ENCODE data around the gene DNAJA3.

Gene DNAJA3

DNA sequence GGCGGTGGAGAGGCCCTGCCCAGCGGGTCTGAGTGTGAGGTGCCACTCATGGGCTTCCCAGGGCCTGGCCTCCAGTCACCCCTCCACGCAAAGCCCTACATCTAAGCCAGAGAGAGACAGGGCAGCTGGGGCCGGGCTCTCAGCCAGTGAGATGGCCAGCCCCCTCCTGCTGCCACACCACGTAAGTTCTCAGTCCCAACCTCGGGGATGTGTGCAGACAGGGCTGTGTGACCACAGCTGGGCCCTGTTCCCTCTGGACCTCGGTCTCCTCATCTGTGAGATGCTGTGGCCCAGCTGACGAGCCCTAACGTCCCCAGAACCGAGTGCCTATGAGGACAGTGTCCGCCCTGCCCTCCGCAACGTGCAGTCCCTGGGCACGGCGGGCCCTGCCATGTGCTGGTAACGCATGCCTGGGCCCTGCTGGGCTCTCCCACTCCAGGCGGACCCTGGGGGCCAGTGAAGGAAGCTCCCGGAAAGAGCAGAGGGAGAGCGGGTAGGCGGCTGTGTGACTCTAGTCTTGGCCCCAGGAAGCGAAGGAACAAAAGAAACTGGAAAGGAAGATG, 42.8 kb upstream of the DNAJA3 start:
- Histone ChIP-seq H3K9ac (ENCODE audit: low read depth, low read length) (no peak overlapping the region), H3K36me3 (ENCODE audit: insufficient read depth, low read depth, low read length) (peaks cover 5% of the 10 kb centered on the region; the same call in 1 of the 2 replicates), H3K4me3 (ENCODE audit: low read length) (no peak overlapping the region), H3K27ac (ENCODE audit: low read length) (no peak overlapping the region), H3K4me1 (ENCODE audit: insufficient read depth, low read length) (no peaks in the 10 kb centered on the region; the same call in 1 of the 2 replicates), H3K9me3 (ENCODE audit: insufficient read depth, low read depth, low read length) (no peaks in the 10 kb centered on the region), H3K27me3 (ENCODE audit: insufficient read depth, low read length) (no peaks in the 10 kb centered on the region)

DNA sequence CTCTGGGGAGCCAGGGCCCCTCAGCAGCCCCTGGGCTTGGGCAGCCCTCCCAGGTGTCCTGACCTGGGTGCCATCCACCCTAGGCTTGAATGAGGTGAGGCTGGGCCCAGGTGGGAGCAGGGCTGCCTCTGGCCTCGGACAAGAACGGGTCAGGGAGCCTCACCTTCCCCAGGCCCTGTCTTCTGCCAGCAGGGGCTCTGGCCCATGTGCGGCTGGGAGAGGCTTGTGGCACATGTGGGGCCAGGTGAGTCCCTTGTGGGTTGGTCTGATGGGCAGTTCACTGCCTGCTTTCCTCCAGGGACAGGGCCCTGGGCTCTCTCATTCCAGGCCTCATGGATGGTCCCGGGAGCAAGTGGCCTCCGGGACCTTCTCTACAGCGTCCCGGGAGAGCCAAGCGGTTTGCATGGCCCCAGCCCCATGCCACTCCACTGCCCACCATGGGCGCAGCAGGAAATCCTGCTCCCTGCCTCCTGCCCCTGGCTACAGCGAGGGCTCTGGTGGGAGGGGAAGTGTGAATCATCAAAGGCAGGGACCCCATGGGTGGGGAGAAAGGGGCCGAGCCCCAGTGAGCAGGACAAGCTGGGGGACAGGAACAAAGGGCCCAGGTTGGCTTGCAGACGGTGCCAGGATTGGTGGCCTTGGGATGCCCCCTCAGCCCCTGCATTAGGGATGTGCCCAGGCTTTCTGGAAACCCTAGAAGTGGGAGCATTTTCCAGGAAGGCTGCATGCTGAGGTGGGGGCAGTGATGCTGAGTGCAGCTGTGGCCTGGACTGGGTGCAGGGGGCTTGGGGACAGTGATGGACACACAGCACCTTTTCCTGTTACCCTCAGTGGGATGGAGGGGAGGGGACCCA, 41.9 kb upstream of the DNAJA3 start:
- Histone ChIP-seq H3K4me1 (ENCODE audit: insufficient read depth, low read length) (peaks cover 3% of the 10 kb centered on the region; the same call in 1 of the 2 replicates), H3K4me3 (ENCODE audit: low read length) (no peak overlapping the region), H3K27me3 (ENCODE audit: insufficient read depth, low read length) (no peaks in the 10 kb centered on the region), H3K9me3 (ENCODE audit: insufficient read depth, low read depth, low read length) (no peaks in the 10 kb centered on the region), H3K36me3 (ENCODE audit: insufficient read depth, low read depth, low read length) (peaks cover 5% of the 10 kb centered on the region; the same call in 1 of the 2 replicates), H3K9ac (ENCODE audit: low read depth, low read length) (no peak overlapping the region), H3K27ac (ENCODE audit: low read length) (no peak overlapping the region)

DNA sequence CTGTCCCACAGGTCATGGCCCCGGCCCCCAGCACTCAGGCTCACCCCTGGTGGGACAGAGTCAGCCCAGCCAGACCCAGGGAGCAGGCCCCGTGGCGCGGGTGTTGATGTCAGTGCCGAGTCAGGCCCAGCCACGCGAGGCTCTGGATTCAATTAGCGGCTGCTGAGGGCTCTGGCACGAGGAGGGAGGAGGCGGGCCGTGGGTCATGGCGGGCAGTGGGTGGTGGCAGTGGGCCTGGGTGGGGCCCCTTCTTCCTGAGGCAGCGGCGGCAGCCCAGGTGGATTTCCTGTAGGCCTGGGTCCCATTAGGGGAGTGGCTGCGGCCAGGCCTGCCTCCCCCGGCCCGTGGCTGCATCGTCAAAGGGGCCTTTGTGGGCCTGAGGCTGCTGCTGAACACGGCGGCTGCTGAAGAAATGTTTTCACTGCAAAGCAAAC, 41.1 kb upstream of the DNAJA3 start:
- Histone ChIP-seq H3K9me3 (ENCODE audit: insufficient read depth, low read depth, low read length) (no peaks in the 10 kb centered on the region), H3K4me1 (ENCODE audit: insufficient read depth, low read length) (peaks cover 8% of the 10 kb centered on the region), H3K4me3 (ENCODE audit: low read length) (no peak overlapping the region), H3K36me3 (ENCODE audit: insufficient read depth, low read depth, low read length) (peaks cover 5% of the 10 kb centered on the region; the same call in 1 of the 2 replicates), H3K9ac (ENCODE audit: low read depth, low read length) (no peak overlapping the region), H3K27me3 (ENCODE audit: insufficient read depth, low read length) (no peaks in the 10 kb centered on the region), H3K27ac (ENCODE audit: low read length) (no peak overlapping the region)

DNA sequence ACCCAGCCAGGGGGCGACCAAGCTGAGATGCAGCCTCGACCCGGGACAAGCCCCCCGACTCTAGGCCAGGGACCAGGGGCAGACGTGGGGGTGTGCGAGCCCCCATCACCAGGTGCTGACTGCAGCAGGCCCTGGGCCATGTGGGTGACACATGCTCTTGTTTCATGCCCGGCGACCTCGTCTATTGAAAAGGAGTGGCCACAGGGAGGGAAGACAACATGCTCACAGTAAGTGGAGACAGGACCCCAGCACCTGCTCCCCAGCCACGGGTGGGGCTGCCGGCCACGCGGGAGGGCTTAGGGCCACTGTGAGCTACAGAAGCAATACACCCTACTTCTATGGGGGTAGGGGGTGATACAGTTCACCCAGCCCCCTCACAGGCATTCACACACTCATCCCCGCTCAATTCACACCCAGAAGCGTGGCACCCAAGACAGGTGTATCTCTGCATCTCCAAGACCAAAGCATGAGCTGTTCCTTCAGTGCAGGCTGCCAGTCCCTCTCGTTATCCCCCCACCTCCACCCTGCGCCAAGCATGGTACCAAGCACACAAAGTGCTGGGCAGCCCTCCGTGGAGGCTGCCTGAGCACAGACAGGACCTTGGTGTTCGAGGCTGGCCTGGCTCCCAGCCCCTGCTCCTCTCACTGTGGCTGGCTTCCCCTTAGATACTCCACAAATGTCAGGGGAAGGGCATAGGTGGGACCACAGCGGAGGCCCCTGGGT, 40.4 kb upstream of the DNAJA3 start:
- no peaks in the 10 kb centered on the region for H3K27me3 ChIP-seq (ENCODE audit: insufficient read depth, low read length)
- no peak overlapping the region for H3K9ac ChIP-seq (ENCODE audit: low read depth, low read length)
- H3K27ac ChIP-seq (ENCODE audit: low read length): no peak overlapping the region
- peaks cover 5% of the 10 kb centered on the region; the same call in 1 of the 2 replicates for H3K36me3 ChIP-seq (ENCODE audit: insufficient read depth, low read depth, low read length)
- H3K4me1 ChIP-seq (ENCODE audit: insufficient read depth, low read length): peaks cover 15% of the 10 kb centered on the region
- H3K9me3 ChIP-seq (ENCODE audit: insufficient read depth, low read depth, low read length): no peaks in the 10 kb centered on the region
- no peak overlapping the region for H3K4me3 ChIP-seq (ENCODE audit: low read length)

DNA sequence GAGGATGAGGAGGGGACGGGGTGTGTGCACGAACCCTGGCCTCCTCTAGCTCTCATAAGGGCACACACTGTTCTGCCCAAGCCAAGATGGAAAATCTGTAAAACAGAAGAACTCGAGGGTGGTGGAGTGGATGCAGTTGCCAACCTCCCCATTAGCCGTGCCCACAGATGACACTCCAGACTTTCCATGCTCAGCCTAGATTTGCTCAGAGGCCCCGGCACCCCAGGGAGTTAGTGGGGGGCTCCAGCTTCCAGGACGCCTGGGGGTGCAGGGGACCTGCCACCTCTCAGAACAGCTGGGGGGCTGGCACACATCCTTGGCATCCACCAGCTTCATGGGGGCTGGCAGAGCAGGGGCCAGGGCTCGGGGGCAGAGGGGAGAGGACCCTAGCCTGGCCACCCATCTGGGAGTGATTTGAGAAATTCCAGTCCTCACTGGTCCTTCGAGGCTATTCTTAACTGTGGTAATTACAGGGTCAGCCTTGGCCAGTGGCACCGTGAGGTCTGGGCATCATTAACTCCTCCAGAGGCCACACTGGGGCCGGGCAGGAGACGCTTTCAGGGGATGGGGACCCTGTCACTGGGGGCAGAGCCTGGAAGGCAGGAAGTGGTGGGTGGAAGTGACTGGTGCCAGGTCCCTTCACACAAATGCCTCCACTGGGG, 39.7 kb upstream of the DNAJA3 start:
- Histone ChIP-seq H3K27me3 (ENCODE audit: insufficient read depth, low read length) (no peaks in the 10 kb centered on the region), H3K4me1 (ENCODE audit: insufficient read depth, low read length) (peaks cover 19% of the 10 kb centered on the region), H3K4me3 (ENCODE audit: low read length) (no peak overlapping the region), H3K9ac (ENCODE audit: low read depth, low read length) (no peak overlapping the region), H3K36me3 (ENCODE audit: insufficient read depth, low read depth, low read length) (peaks cover 5% of the 10 kb centered on the region; the same call in 1 of the 2 replicates), H3K9me3 (ENCODE audit: insufficient read depth, low read depth, low read length) (no peaks in the 10 kb centered on the region), H3K27ac (ENCODE audit: low read length) (no peak overlapping the region)

DNA sequence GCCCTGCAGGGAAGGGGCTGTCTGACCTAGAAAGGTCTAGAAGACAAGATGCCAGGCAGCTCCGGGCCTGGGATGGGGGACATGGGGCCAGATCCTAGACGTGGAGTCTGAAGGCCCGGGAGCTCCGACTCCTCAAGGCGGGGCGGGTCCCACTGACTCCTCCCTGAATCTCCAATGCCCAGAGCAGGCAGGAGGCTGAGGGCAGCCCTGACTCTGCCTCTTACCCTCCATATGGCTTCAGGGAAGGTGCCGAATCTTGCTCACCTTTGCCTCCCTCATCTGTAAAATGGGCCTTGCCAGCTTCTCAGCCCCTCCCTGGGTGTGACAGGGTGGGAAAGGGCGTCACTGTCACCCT, 39.2 kb upstream of the DNAJA3 start:
- Histone ChIP-seq H3K36me3 (ENCODE audit: insufficient read depth, low read depth, low read length) (peaks cover 5% of the 10 kb centered on the region; the same call in 1 of the 2 replicates), H3K4me3 (ENCODE audit: low read length) (no peak overlapping the region), H3K9me3 (ENCODE audit: insufficient read depth, low read depth, low read length) (no peaks in the 10 kb centered on the region), H3K27me3 (ENCODE audit: insufficient read depth, low read length) (no peaks in the 10 kb centered on the region), H3K27ac (ENCODE audit: low read length) (no peak overlapping the region), H3K9ac (ENCODE audit: low read depth, low read length) (no peak overlapping the region), H3K4me1 (ENCODE audit: insufficient read depth, low read length) (peaks cover 20% of the 10 kb centered on the region)

DNA sequence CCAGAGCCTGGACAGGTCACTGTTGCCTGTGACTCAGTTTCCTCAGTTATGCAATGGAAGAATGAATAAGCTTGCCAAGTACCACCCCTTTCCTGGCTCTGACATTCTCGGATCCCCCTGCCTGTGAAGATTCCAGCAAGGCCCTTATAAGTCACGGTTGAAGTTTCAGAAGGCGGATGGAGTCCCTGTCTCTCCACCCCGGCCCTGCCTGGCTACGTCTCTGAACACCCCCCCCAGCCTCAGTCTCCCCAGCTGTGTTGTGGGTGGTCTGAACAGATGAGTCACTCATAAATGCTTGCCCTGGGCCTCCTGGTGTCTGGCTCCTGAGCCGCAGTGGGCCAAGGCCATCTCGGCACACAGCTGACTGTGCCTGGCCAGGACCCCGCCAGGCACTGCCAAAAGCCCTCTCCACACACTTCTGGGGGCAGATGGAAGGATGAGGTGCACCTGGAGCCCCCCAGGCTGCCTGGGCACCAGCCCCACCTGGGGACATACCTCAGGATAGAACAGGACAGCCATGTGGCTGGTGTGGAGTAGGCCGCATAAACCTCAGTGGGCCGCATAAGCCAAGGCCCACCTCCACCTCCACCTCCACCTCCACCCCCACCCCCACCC, 38.6 kb upstream of the DNAJA3 start:
- Histone ChIP-seq H3K9ac (ENCODE audit: low read depth, low read length) (no peak overlapping the region), H3K36me3 (ENCODE audit: insufficient read depth, low read depth, low read length) (peaks cover 5% of the 10 kb centered on the region; the same call in 1 of the 2 replicates), H3K27ac (ENCODE audit: low read length) (no peak overlapping the region), H3K27me3 (ENCODE audit: insufficient read depth, low read length) (no peaks in the 10 kb centered on the region), H3K9me3 (ENCODE audit: insufficient read depth, low read depth, low read length) (no peaks in the 10 kb centered on the region), H3K4me1 (ENCODE audit: insufficient read depth, low read length) (peaks cover 26% of the 10 kb centered on the region), H3K4me3 (ENCODE audit: low read length) (no peak overlapping the region)

DNA sequence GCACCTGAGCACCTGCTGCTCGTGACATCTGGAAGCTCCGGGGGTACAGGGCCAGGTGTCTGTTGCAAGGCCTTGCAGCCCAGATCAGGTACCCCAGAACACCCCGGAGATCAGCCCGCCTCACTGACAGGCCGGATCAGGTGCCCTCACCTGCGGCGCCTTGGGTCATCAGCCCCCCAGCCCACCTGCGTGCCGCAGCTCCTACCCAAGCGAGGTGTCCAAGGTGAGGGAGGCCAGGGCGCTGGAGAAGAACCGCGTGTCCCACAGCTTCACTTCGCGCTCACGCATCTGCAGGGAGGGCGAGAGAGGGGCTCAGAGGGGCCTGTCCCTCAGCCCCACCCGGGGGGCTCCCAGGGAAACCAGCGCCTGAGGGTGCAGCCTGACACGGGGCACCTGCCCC, 37.9 kb upstream of the DNAJA3 start:
- no peak overlapping the region for H3K9ac ChIP-seq (ENCODE audit: low read depth, low read length)
- peaks cover 3% of the 10 kb centered on the region; the same call in 1 of the 2 replicates for H3K36me3 ChIP-seq (ENCODE audit: insufficient read depth, low read depth, low read length)
- H3K27ac ChIP-seq (ENCODE audit: low read length): no peak overlapping the region
- no peak overlapping the region for H3K4me3 ChIP-seq (ENCODE audit: low read length)
- H3K27me3 ChIP-seq (ENCODE audit: insufficient read depth, low read length): no peaks in the 10 kb centered on the region
- peaks cover 31% of the 10 kb centered on the region for H3K4me1 ChIP-seq (ENCODE audit: insufficient read depth, low read length)
- no peaks in the 10 kb centered on the region for H3K9me3 ChIP-seq (ENCODE audit: insufficient read depth, low read depth, low read length)

DNA sequence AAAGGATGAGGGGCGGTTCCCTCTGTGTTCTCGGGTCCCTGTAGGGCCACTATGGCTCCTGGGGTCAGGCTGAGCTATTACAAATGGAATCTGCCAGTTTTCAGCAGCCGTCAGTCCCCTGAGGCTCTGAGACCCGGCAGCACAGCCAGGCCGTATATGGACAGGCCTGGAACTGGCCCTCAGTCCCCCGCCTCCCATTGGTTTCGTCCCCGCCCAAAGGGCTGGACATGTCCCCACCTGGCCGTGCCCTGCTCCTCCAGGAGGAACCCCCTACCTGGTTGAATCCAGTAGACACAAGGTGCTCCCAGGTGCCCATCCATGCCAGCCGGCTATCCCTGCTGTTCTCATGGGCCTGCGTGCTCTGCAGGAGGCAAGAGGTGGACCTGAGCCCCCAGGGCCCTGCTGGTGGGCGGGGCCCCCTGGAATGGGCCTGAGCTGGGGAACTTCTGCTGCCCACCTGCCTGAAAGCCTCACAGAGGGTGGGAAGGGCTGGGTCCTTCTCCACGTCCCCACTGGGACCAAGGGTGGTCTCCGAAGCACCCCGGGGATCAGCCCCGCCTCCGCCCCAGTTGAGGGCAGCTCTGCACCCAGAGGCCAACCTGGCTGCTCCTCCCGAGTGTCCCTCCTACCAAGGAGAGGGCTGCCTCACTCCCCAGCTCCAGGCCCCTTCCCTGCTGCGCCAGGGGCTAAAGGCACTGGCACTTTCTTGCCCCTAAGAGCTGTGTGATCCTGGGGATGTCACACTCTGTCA, 37.2 kb upstream of the DNAJA3 start:
- Histone ChIP-seq H3K4me3 (ENCODE audit: low read length) (no peak overlapping the region), H3K9me3 (ENCODE audit: insufficient read depth, low read depth, low read length) (no peaks in the 10 kb centered on the region), H3K27me3 (ENCODE audit: insufficient read depth, low read length) (no peaks in the 10 kb centered on the region), H3K4me1 (ENCODE audit: insufficient read depth, low read length) (peaks cover 38% of the 10 kb centered on the region), H3K9ac (ENCODE audit: low read depth, low read length) (no peak overlapping the region), H3K36me3 (ENCODE audit: insufficient read depth, low read depth, low read length) (no peaks in the 10 kb centered on the region), H3K27ac (ENCODE audit: low read length) (no peak overlapping the region)

DNA sequence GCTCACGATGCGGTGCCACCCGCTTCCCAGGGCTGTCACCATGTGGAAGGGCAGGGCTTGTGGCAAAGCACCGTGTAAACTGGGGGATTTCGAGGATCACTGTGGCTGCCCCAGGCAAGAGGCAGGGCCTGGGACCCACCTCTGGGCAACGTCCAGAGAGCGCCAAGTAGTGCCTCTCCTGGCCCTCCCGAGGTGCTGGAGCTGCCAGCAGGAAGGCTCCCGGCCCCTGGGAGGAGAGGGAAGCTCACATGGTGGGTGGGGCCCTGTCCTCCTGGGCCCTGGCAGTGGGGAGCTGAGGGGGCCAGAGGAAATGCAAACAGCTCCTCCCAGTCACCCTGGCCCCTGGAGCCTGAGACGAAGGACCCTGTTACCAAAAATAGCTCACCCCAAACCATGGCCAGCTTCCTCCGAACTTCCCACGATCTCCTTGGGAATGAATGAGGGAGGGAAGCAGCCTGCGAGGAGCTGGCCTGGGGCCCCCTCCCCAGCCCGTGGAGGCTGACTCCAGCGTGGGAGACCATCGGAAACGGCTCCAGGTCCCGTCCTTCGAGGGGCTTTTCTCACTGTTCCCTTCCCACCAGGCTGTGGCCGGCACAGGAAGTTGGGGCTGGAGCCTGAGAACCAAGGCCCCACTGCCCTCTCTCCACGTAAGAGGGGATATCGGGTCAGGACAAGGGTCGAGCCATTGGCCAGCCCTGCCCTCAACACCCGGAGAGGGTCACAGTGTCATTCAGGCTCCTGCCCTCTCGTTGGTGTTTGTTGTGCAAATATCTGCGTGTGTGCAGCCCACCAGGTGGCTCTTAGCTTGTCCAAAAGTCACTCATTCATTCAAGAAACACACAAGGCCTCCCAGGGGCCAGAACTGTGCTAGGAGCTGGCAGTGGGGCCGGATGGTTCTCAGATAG, 36.4 kb upstream of the DNAJA3 start:
- H3K4me1 ChIP-seq (ENCODE audit: insufficient read depth, low read length): peaks cover 39% of the 10 kb centered on the region
- no peak overlapping the region for H3K27ac ChIP-seq (ENCODE audit: low read length)
- peak overlapping the region; percentile 44; the same call in 1 of the 2 replicates for H3K9ac ChIP-seq (ENCODE audit: low read depth, low read length)
- no peak overlapping the region for H3K4me3 ChIP-seq (ENCODE audit: low read length)
- H3K9me3 ChIP-seq (ENCODE audit: insufficient read depth, low read depth, low read length): no peaks in the 10 kb centered on the region
- H3K36me3 ChIP-seq (ENCODE audit: insufficient read depth, low read depth, low read length): no peaks in the 10 kb centered on the region
- no peaks in the 10 kb centered on the region for H3K27me3 ChIP-seq (ENCODE audit: insufficient read depth, low read length)

Measured in iPS-20b (cell line).